Measurements from ENCODE around the gene EFCC1.

DNA sequence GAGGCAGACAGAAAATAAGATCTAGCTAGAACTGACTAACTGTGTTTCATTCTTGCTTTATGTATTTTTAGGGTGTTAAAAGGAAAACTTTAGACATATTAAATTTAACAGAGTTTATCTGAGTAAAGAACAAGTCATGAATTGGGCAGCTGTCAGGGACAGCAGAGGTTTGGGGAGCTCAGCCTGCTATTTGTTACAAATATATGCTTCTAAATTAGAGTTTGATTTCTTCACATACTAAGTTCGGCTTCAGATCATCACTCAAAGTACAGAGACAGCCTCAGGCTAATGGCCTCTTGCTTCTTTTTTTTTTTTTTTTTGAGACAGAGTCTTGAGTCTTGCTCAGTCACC is 21.9 kb downstream of the EFCC1 start:
- no peak for TF ChIP-seq EZH2 (IDR thresholded peaks at IDR 0.05)
- TF ChIP-seq, protein P1, sequence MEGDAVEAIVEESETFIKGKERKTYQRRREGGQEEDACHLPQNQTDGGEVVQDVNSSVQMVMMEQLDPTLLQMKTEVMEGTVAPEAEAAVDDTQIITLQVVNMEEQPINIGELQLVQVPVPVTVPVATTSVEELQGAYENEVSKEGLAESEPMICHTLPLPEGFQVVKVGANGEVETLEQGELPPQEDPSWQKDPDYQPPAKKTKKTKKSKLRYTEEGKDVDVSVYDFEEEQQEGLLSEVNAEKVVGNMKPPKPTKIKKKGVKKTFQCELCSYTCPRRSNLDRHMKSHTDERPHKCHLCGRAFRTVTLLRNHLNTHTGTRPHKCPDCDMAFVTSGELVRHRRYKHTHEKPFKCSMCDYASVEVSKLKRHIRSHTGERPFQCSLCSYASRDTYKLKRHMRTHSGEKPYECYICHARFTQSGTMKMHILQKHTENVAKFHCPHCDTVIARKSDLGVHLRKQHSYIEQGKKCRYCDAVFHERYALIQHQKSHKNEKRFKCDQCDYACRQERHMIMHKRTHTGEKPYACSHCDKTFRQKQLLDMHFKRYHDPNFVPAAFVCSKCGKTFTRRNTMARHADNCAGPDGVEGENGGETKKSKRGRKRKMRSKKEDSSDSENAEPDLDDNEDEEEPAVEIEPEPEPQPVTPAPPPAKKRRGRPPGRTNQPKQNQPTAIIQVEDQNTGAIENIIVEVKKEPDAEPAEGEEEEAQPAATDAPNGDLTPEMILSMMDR (IDR thresholded peaks at IDR 0.05 in 2 of 3, conservative IDR thresholded peaks at IDR 0.05 in 1 of 3; ENCODE audit: borderline replicate concordance in 1 of 3, insufficient read depth in 1 of 3, low read depth in 2 of 3, low read length in 2 of 3): no peak
- TF ChIP-seq, protein P2, sequence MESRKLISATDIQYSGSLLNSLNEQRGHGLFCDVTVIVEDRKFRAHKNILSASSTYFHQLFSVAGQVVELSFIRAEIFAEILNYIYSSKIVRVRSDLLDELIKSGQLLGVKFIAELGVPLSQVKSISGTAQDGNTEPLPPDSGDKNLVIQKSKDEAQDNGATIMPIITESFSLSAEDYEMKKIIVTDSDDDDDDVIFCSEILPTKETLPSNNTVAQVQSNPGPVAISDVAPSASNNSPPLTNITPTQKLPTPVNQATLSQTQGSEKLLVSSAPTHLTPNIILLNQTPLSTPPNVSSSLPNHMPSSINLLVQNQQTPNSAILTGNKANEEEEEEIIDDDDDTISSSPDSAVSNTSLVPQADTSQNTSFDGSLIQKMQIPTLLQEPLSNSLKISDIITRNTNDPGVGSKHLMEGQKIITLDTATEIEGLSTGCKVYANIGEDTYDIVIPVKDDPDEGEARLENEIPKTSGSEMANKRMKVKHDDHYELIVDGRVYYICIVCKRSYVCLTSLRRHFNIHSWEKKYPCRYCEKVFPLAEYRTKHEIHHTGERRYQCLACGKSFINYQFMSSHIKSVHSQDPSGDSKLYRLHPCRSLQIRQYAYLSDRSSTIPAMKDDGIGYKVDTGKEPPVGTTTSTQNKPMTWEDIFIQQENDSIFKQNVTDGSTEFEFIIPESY (IDR thresholded peaks at IDR 0.05; ENCODE audit: extremely low read depth, insufficient replicate concordance, low read length): no peak
- TF ChIP-seq EGR1 (IDR thresholded peaks at IDR 0.05; ENCODE audit: low read depth): no peak
- TF ChIP-seq EZH2phosphoT487 (IDR thresholded peaks at IDR 0.05; ENCODE audit: borderline replicate concordance): no peak
- no peak for TF ChIP-seq POLR2A (IDR thresholded peaks at IDR 0.05; ENCODE audit: borderline replicate concordance, extremely low read depth, insufficient read depth, insufficient read length)
- no peak for TF ChIP-seq POLR2AphosphoS5 (IDR thresholded peaks at IDR 0.05; ENCODE audit: low read depth, low read length)
- TF ChIP-seq, protein P3, sequence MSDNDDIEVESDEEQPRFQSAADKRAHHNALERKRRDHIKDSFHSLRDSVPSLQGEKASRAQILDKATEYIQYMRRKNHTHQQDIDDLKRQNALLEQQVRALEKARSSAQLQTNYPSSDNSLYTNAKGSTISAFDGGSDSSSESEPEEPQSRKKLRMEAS (IDR thresholded peaks at IDR 0.05): no peak
- no peak for TF ChIP-seq ZNF274 (IDR thresholded peaks at IDR 0.05; ENCODE audit: low read depth, low read length)
- TF ChIP-seq ELF1 (IDR thresholded peaks at IDR 0.05; ENCODE audit: borderline replicate concordance, low read depth): no peak
- TF ChIP-seq SRF (IDR thresholded peaks at IDR 0.05; ENCODE audit: low read depth): no peak
